PFSK-1 (cell line): ENCODE measurements around the gene BATF2.

ENCODE experiments used
- FOXP2 ChIP-seq: optimal IDR thresholded peaks from 2 replicates; pipeline ENCODE3; 2011; ENCODE audit warnings: borderline replicate concordance, control low read depth, inconsistent platforms; ENCODE audit not compliant: insufficient read depth; ENCODE audit errors: extremely low read length, extremely low read depth
- POLR2AphosphoS5 ChIP-seq: IDR thresholded peaks from 2 replicates; pipeline ENCODE4 v1.6.1; 2012; ENCODE audit warnings: low read depth, mild to moderate bottlenecking, control low read depth, low read length, moderate library complexity
- REST ChIP-seq, 2 experiments: IDR thresholded peaks; 2 replicates each; pipeline versions ENCODE4 v1.6.1 to v1.8.0; 2011 to 2012; ENCODE audit warnings: low read depth in 2 of 2, low read length in 2 of 2, control low read depth in 1 of 2, inconsistent platforms in 1 of 2, mild to moderate bottlenecking in 1 of 2, moderate library complexity in 1 of 2; ENCODE audit not compliant: insufficient read depth in 1 of 2
- SIN3A ChIP-seq: IDR thresholded peaks from 2 replicates; pipeline ENCODE4 v1.6.1; 2012; ENCODE audit warnings: mild to moderate bottlenecking, low read length, moderate library complexity, borderline replicate concordance; ENCODE audit not compliant: insufficient read depth
- TAF1 ChIP-seq: IDR thresholded peaks from 2 replicates; pipeline ENCODE4 v1.6.1; 2012; ENCODE audit warnings: low read length, control low read depth, borderline replicate concordance; ENCODE audit not compliant: insufficient read depth

BATF2 gene

GRCh38 chr11:64987998-64988854 is 8.5 kb downstream of the BATF2 start:
- TF ChIP-seq REST (IDR thresholded peaks at IDR 0.05; ENCODE audit: insufficient read depth in 1 of 2, low read depth in 2 of 2, low read length in 2 of 2): no peak
- TF ChIP-seq TAF1: no peak
- no peak for TF ChIP-seq SIN3A
- TF ChIP-seq POLR2AphosphoS5: no peak

- TF ChIP-seq POLR2AphosphoS5: no peak
These were observed 20.1 kb downstream of the BATF2 start for GRCh38 chr11:64976651-64977050.

- TF ChIP-seq FOXP2 (no peak), TAF1 (no peak), POLR2AphosphoS5 (no peak), REST (IDR thresholded peaks at IDR 0.05; ENCODE audit: insufficient read depth in 1 of 2, low read depth in 2 of 2, low read length in 2 of 2) (no peak), SIN3A (no peak)
These were observed 22.6 kb downstream of the BATF2 start for GRCh38 chr11:64974124-64974523.

- no peak for TF ChIP-seq POLR2AphosphoS5
- no peak for TF ChIP-seq FOXP2
- no peak for TF ChIP-seq TAF1
- TF ChIP-seq SIN3A: no peak
- TF ChIP-seq REST (IDR thresholded peaks at IDR 0.05; ENCODE audit: insufficient read depth in 1 of 2, low read depth in 2 of 2, low read length in 2 of 2): no peak
These were observed 25.1 kb downstream of the BATF2 start, which contains the start of gene MAJIN for GRCh38 chr11:64971421-64972233. Gene MAJIN, minus strand, starts transcription at chr11:64972108. Its CDS starts 12,703 bp downstream, at chr11:64959405.

- TF ChIP-seq REST (IDR thresholded peaks at IDR 0.05; ENCODE audit: insufficient read depth in 1 of 2, low read depth in 2 of 2, low read length in 2 of 2): no peak
- no peak for TF ChIP-seq POLR2AphosphoS5
- no peak for TF ChIP-seq SIN3A
- no peak for TF ChIP-seq FOXP2
- TF ChIP-seq TAF1: no peak
These were observed 26.0 kb downstream of the BATF2 start for GRCh38 chr11:64970731-64971151.
